HL-60 (cell line): ENCODE data around the gene ALK.

Experiments used
- DNase-seq, 2 experiments: peaks; one replicate each; pipeline ENCODE4 v3.0.0-alpha.2; 2010 to 2020; ENCODE audit warnings: low read depth in 1 of 2, low spot score in 1 of 2
- H3K27ac ChIP-seq: fragments of 250-450 bp; sonication (Bioruptor Pico); replicated peaks from 2 replicates; pipeline ENCODE4 v1.5.1; 2020; ENCODE audit warnings: mild to moderate bottlenecking, moderate library complexity
- H3K27me3 ChIP-seq: fragments of 250-450 bp; sonication (Bioruptor Pico); 2 replicates; pipeline ENCODE4 v1.5.1; 2021; ENCODE audit warnings: mild to moderate bottlenecking, moderate library complexity; ENCODE audit not compliant: insufficient read depth, poor library complexity, severe bottlenecking
- H3K4me3 ChIP-seq: replicated peaks from 2 replicates; pipeline ENCODE4 v1.5.1; 2011; ENCODE audit warnings: mild to moderate bottlenecking, control low read depth, low read length; ENCODE audit not compliant: insufficient read depth
- GABPA ChIP-seq: IDR thresholded peaks from 2 replicates; pipeline ENCODE4 v1.6.1; 2012; ENCODE audit warnings: low read depth
- POLR2AphosphoS5 ChIP-seq: IDR thresholded peaks from 2 replicates; pipeline ENCODE4 v1.6.1; 2012; ENCODE audit warnings: low read depth
- SPI1 ChIP-seq: IDR thresholded peaks from 2 replicates; pipeline ENCODE4 v1.6.1; 2012; ENCODE audit warnings: low read depth, mild to moderate bottlenecking, borderline replicate concordance
- TF ChIP-seq, protein P1 (sequence below): IDR thresholded peaks from 2 replicates; pipeline ENCODE4 v1.6.1; 2012; ENCODE audit warnings: low read depth; ENCODE audit not compliant: insufficient replicate concordance
- TF ChIP-seq, protein P2 (sequence below): IDR thresholded peaks from one replicate; pipeline ENCODE4 v1.5.1; 2011; ENCODE audit warnings: low read length, control low read depth, inconsistent platforms; ENCODE audit not compliant: insufficient read depth

ALK gene

DNA sequence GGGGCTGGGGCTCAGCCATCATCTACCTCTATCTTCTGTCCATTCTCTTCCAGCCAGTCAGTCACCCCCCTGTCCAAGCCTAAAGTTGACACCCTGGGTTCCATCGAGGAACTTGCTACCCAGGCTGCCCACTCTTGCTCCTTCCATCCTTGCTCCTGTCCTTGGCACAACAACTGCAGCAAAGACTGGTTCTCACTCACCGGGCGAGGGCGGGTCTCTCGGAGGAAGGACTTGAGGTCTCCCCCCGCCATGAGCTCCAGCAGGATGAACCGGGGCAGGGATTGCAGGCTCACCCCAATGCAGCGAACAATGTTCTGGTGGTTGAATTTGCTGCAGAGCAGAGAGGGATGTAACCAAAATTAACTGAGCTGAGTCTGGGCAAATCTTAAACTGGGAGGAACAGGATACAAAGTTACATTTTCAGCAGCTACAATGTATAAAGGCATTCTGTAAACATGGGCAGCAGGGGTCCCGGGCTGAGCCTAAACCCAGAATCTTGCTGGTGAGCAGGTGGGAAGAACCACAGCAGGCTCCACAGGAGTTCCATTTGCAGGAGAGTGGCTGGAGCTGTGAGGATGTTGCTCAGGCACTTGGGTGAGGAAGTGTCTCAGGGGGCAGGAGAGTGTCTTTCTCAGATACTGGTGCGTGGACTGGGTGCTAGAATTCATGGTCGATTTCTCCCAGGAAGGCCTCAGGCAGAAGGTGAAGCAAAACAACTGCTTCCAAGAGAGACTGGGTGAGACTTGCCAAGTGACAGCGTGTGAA lies 700.7 kb downstream of the ALK start:
- no peak overlapping the region for H3K27ac ChIP-seq
- peaks cover 2% of the 10 kb centered on the region for H3K27me3 ChIP-seq
- DNase-seq: no peak
- H3K4me3 ChIP-seq: no peak overlapping the region
- no peak for TF ChIP-seq SPI1
- no peak for TF ChIP-seq POLR2AphosphoS5
- TF ChIP-seq, protein P1, sequence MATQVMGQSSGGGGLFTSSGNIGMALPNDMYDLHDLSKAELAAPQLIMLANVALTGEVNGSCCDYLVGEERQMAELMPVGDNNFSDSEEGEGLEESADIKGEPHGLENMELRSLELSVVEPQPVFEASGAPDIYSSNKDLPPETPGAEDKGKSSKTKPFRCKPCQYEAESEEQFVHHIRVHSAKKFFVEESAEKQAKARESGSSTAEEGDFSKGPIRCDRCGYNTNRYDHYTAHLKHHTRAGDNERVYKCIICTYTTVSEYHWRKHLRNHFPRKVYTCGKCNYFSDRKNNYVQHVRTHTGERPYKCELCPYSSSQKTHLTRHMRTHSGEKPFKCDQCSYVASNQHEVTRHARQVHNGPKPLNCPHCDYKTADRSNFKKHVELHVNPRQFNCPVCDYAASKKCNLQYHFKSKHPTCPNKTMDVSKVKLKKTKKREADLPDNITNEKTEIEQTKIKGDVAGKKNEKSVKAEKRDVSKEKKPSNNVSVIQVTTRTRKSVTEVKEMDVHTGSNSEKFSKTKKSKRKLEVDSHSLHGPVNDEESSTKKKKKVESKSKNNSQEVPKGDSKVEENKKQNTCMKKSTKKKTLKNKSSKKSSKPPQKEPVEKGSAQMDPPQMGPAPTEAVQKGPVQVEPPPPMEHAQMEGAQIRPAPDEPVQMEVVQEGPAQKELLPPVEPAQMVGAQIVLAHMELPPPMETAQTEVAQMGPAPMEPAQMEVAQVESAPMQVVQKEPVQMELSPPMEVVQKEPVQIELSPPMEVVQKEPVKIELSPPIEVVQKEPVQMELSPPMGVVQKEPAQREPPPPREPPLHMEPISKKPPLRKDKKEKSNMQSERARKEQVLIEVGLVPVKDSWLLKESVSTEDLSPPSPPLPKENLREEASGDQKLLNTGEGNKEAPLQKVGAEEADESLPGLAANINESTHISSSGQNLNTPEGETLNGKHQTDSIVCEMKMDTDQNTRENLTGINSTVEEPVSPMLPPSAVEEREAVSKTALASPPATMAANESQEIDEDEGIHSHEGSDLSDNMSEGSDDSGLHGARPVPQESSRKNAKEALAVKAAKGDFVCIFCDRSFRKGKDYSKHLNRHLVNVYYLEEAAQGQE: no peak
- TF ChIP-seq, protein P2, sequence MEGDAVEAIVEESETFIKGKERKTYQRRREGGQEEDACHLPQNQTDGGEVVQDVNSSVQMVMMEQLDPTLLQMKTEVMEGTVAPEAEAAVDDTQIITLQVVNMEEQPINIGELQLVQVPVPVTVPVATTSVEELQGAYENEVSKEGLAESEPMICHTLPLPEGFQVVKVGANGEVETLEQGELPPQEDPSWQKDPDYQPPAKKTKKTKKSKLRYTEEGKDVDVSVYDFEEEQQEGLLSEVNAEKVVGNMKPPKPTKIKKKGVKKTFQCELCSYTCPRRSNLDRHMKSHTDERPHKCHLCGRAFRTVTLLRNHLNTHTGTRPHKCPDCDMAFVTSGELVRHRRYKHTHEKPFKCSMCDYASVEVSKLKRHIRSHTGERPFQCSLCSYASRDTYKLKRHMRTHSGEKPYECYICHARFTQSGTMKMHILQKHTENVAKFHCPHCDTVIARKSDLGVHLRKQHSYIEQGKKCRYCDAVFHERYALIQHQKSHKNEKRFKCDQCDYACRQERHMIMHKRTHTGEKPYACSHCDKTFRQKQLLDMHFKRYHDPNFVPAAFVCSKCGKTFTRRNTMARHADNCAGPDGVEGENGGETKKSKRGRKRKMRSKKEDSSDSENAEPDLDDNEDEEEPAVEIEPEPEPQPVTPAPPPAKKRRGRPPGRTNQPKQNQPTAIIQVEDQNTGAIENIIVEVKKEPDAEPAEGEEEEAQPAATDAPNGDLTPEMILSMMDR: no peak
- TF ChIP-seq GABPA: no peak

DNA sequence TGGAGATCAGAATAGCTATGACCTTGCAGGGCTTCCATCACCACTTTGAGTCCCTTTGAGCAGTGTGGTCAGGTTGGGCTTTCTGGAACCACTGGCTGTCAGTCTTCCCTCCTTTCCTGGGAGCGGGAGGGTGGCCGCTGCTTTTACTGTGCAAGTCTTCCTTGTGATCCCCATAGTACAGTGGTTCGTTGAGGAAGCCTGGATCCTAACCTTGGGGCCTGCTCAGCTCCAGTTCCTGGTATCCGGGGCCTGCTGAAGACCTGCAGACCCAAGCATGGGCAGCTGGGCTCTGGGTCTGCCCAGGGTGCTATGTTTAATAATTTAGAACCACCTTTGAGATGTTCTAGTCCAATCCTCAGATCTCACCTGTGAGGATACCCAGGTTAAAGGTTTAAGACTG lies 702.0 kb downstream of the ALK start:
- Histone ChIP-seq H3K4me3 (no peak overlapping the region), H3K27ac (no peak overlapping the region), H3K27me3 (no peaks in the 10 kb centered on the region)
- TF ChIP-seq, protein P1: no peak
- TF ChIP-seq, protein P2: no peak
- no peak for TF ChIP-seq SPI1
- TF ChIP-seq POLR2AphosphoS5: no peak
- TF ChIP-seq GABPA: no peak
- no peak for DNase-seq

DNA sequence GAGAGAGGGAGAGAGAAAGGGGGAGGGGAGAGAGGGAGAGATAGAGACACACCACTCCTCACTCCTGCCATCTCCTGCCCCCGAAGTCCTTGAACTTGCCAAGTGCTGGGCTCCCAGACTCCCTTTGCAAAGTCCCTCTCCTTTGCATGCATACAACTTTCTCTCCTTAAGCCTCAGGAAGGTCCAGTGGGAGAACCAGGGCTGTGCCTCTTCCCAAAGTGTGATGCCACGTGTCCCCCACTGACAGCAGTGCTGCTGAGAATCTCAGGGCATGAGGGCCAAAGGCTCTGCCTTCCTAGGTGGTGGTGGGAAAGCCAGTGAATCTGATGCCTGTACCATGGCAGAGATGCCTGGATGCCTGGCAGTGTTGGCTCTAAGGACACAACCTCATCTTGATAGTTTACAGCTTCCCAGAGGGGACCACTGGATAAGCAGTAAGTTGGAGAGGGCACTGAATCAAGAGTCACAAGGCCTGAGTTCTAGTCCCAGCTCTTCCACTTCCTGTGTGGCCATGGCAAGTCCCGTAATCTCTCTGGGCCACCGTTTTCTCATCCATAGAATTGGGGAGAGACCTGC lies 702.7 kb downstream of the ALK start:
- Histone ChIP-seq H3K4me3 (no peak overlapping the region), H3K27me3 (peaks cover 3% of the 10 kb centered on the region), H3K27ac (no peak overlapping the region)
- TF ChIP-seq SPI1 (no peak), POLR2AphosphoS5 (no peak), GABPA (no peak)
- TF ChIP-seq, protein P1: no peak
- TF ChIP-seq, protein P2: no peak
- no peak for DNase-seq
